Colonic mucosa (tissue), 4 donors: ENCODE measurements around the gene LARP6. TPM values are rescaled to one million over a fixed set of nuclear protein-coding genes. Genes with fewer than 3 reads are reported as not detected.

ENCODE experiments used
- DNase-seq: peaks from one replicate; pipeline ENCODE4 v3.0.0-alpha.2; 2020
- H3K27ac ChIP-seq: fragments of 200-600 bp; one replicate; pipeline ENCODE4 v1.8.0; 2021
- H3K27me3 ChIP-seq: fragments of 200-600 bp; one replicate; pipeline ENCODE4 v1.8.0; 2021
- H3K36me3 ChIP-seq: fragments of 200-600 bp; one replicate; pipeline ENCODE4 v1.8.0; 2021
- H3K4me1 ChIP-seq: fragments of 200-600 bp; one replicate; pipeline ENCODE4 v1.8.0; 2021; ENCODE audit warnings: mild to moderate bottlenecking
- H3K4me3 ChIP-seq: fragments of 200-600 bp; one replicate; pipeline ENCODE4 v1.8.0; 2021
- H3K9ac ChIP-seq, 2 donors: one replicate each; pipeline ENCODE4 v1.7.0; 2013; ENCODE audit warnings: control low read depth in 2 of 2, low read depth in 2 of 2, low read length in 2 of 2
- H3K9me3 ChIP-seq: fragments of 200-600 bp; one replicate; pipeline ENCODE4 v1.8.0; 2021
- intact Hi-C: fragments of 100-400 bp; cut with DNase I; formaldehyde crosslinking; loops from one replicate; pipeline ENCODE4 v1.14.1; 2022
- total RNA-seq, 2 donors: library from RNA; stranded (reverse); fragmentation: NEBNext Ultra II Directional in 1 of 2; extraction: Animal tissue kit (Norgen Biotek cat#: 25700) in 1 of 2; gene quantifications; one replicate each; pipeline ENCODE4 v1.2.1, GENCODE V29; 2021
- TF ChIP-seq, protein P1 (sequence below): fragments of 200-600 bp; IDR thresholded peaks from one replicate; pipeline ENCODE4 v1.8.0; 2022; ENCODE audit warnings: antibody characterized with exemption, mild to moderate bottlenecking
- donor health status: healthy.
- donor health status: DM: no; HTN: no; CAD: no.
- donor health status: DM: no; HTN: no; CAD: no.

LARP6 gene
- total RNA-seq, 2 donors from 2014 or later, result 0.49 to 3.5 TPM

DNA sequence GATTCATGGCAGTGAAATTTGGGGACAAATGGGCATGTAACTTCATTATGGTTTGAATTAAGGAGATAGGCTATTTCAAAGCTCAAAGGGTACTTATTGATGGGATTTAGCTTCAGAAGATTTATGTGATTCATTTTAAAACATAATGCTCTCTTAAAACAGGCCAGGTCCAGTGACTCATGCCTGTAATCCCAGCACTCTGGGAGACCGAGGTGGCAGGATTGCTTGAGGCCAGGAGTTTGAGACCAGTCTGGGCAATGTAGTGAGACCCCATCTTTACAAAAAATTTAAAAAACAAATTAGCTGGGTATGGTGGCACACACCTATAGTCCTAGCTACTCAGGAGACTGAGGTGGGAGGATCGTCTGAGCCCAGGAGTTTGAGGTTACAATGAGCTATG, 26.8 kb upstream of the LARP6 start:
- Histone ChIP-seq H3K9me3 (no peaks in the 10 kb centered on the region), H3K4me1 (no peaks in the 10 kb centered on the region), H3K27ac (no peak overlapping the region), H3K27me3 (no peaks in the 10 kb centered on the region), H3K4me3 (no peak overlapping the region), H3K36me3 (no peaks in the 10 kb centered on the region), H3K9ac (no peak overlapping the region)
- DNase-seq, result no peak
- intact Hi-C loops, result no loop called here
- TF ChIP-seq, protein P1, sequence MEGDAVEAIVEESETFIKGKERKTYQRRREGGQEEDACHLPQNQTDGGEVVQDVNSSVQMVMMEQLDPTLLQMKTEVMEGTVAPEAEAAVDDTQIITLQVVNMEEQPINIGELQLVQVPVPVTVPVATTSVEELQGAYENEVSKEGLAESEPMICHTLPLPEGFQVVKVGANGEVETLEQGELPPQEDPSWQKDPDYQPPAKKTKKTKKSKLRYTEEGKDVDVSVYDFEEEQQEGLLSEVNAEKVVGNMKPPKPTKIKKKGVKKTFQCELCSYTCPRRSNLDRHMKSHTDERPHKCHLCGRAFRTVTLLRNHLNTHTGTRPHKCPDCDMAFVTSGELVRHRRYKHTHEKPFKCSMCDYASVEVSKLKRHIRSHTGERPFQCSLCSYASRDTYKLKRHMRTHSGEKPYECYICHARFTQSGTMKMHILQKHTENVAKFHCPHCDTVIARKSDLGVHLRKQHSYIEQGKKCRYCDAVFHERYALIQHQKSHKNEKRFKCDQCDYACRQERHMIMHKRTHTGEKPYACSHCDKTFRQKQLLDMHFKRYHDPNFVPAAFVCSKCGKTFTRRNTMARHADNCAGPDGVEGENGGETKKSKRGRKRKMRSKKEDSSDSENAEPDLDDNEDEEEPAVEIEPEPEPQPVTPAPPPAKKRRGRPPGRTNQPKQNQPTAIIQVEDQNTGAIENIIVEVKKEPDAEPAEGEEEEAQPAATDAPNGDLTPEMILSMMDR, result no peak

DNA sequence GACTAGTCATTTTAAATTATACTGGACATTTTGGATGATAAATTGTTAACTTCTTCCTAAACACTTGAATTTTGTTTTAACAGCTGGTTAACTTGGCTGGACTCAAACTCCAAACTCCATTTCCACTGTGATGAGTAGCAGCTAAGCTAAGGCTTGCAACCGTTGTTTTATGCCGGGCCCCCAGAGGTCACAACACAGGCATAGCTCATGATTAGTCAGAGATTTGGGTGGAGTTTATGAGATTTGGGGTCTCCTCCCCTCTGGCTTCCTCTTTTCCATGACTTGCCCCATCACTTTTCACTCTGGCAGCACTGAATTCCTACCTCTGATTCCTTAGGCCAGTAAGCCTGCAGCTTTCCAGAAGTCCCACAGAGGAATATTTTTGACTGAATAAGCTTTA, 25.4 kb upstream of the LARP6 start:
- TF ChIP-seq, protein P1, result no peak
- intact Hi-C loops, result no loop called here
- Histone ChIP-seq H3K4me1 (no peaks in the 10 kb centered on the region), H3K27ac (no peak overlapping the region), H3K9me3 (no peaks in the 10 kb centered on the region), H3K27me3 (no peaks in the 10 kb centered on the region), H3K36me3 (no peaks in the 10 kb centered on the region), H3K4me3 (no peak overlapping the region), H3K9ac (no peak overlapping the region)
- DNase-seq, result no peak

DNA sequence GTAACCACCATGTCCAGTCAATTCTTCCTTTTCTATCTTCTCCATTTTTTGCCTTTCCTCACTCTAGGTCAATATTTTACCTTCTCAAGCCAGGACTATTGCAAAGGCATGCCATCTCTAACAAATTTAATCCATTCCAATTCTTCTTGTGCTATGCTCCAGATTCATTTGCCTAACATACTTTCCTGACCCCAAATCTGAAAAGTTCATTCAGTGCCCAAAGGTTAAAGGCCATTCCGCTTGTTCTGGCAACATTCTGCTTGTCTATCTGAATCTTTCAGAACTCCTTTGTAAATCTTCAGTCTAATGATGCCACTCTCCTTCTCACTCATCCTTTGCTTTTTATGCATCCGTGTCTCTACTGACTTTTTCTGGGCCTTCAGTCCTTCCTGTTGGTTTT, 22.7 kb upstream of the LARP6 start:
- TF ChIP-seq, protein P1, result no peak
- H3K27me3 ChIP-seq, result no peaks in the 10 kb centered on the region
- H3K4me3 ChIP-seq, result no peak overlapping the region
- no peak overlapping the region for H3K27ac ChIP-seq
- H3K9me3 ChIP-seq, result no peaks in the 10 kb centered on the region
- no peaks in the 10 kb centered on the region for H3K4me1 ChIP-seq
- intact Hi-C loops, result no loop called here
- DNase-seq, result no peak
- no peak overlapping the region for H3K9ac ChIP-seq
- no peaks in the 10 kb centered on the region for H3K36me3 ChIP-seq

DNA sequence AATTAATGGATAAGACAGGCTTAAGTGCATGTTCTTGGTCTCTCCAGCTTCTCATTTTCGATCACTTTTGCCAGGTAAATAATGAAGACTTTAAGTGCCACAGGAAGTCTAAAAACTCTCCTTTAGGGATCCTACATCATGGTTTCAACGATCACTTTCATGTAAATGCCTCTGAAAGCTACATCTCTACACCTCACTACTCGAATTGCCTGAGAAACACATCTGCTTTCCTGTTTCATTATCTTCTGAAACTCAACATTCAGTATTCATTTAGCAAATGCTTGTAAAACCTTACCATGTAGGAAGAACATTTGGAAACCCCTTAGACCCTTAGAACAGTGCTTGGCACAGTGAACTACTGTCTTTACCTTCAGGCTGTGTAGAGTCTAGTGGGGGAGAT, 22.1 kb upstream of the LARP6 start:
- Histone ChIP-seq H3K27ac (no peak overlapping the region), H3K36me3 (no peaks in the 10 kb centered on the region), H3K9me3 (no peaks in the 10 kb centered on the region), H3K9ac (no peak overlapping the region), H3K27me3 (no peaks in the 10 kb centered on the region), H3K4me3 (no peak overlapping the region), H3K4me1 (no peaks in the 10 kb centered on the region)
- DNase-seq, result no peak
- intact Hi-C loops, result no loop called here
- TF ChIP-seq, protein P1, result no peak

DNA sequence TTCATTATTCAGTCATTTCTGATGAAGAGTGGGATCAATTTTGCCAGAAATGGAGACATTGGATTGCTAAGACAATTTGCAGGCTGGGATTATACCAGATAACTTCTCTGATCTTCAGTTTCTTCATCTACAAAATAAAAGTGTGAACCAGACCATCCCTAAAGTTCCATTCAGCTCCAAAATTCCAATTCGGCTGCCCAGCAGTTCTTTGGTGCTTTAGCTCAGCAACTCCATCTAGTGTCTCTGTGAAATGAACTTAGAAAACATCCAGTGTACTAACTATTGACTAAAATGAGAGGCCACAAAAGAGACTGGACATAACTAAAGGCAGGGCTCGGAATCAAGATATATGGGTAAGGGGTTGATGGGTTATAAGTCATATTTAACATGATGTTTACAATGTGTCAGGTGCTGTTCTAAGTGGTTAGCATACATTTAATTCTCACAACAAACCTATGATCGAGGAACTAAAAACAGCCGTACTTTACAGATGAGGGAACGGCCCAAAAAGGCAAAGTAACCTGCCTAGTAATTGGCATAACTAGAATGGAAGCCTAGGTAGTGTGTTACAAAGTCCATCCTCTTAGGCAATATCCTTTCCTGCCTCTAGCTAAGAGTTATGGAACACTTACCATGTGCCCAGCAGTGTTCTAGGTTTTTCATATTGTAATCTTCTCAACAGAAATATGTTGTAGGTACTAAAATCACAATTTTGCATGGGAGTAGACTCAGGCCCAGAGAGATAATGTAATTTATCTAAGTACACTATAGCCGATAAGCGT, 21.2 kb upstream of the LARP6 start:
- DNase-seq, result no peak
- H3K9ac ChIP-seq, result no peak overlapping the region
- H3K36me3 ChIP-seq, result no peaks in the 10 kb centered on the region
- H3K27me3 ChIP-seq, result no peaks in the 10 kb centered on the region
- no peaks in the 10 kb centered on the region for H3K4me1 ChIP-seq
- no peak overlapping the region for H3K27ac ChIP-seq
- no peaks in the 10 kb centered on the region for H3K9me3 ChIP-seq
- H3K4me3 ChIP-seq, result no peak overlapping the region
- intact Hi-C loops, result loop anchor here (2.0 kb wide), 1 partner anchor 50 kb away; no protein-coding TSS in a partner anchor
- TF ChIP-seq, protein P1, result peak; percentile 16
